AG04450 (cell line): ENCODE data around the gene SLC2A2. TPM values are rescaled to one million over a fixed set of nuclear protein-coding genes. Genes with fewer than 3 reads are reported as not detected.
A peak's percentile ranks its signal among the peaks of the same experiment; 100 is the strongest.

Experiments used
- CTCF ChIA-PET: fragments of 300-600, 350-600 bp; formaldehyde crosslinking; extraction: SDS; loops from one replicate; lab custom pipeline; 2022; ENCODE audit warnings: antibody characterized with exemption, inconsistent platforms; lab: Charles Lee
- POLR2A ChIA-PET: fragments of 350-600 bp; formaldehyde crosslinking; extraction: SDS; loops from one replicate; lab custom pipeline; 2021; ENCODE audit warnings: antibody characterized with exemption, inconsistent platforms; lab: Yijun Ruan, JAX
- DNase-seq: peaks from one replicate; pipeline ENCODE4 v3.0.0-alpha.2; 2011; ENCODE audit warnings: low read depth, low spot score
- H3K27ac ChIP-seq: one replicate; pipeline ENCODE4 v1.5.1; 2012; ENCODE audit warnings: low read depth, low read length, control low read depth
- H3K27me3 ChIP-seq: one replicate; pipeline ENCODE4 v1.6.0; 2012; ENCODE audit warnings: low read length; ENCODE audit not compliant: control insufficient read depth, insufficient read depth
- H3K4me3 ChIP-seq: 2 replicates; pipeline ENCODE4 v1.5.1; 2011; ENCODE audit warnings: mild to moderate bottlenecking, low read depth, low read length, control low read depth
- H3K9me3 ChIP-seq: 2 replicates; pipeline ENCODE4 v1.5.1; 2012; ENCODE audit warnings: low read length; ENCODE audit not compliant: control insufficient read depth, insufficient read depth
- polyA plus RNA-seq: library from polyadenylated mRNA; depleted of rRNA; stranded (reverse); fragments of >200 nt; gene quantifications from 2 replicates; pipeline ENCODE4 v1.2.3, GENCODE V29; 2011
- TF ChIP-seq, protein P1 (sequence below): IDR thresholded peaks from 2 replicates; pipeline ENCODE4 v1.5.1; 2011; ENCODE audit warnings: low read depth, low read length, control low read depth, inconsistent platforms

SLC2A2 gene
- polyA plus RNA-seq, 1 experiment, result not detected

DNA sequence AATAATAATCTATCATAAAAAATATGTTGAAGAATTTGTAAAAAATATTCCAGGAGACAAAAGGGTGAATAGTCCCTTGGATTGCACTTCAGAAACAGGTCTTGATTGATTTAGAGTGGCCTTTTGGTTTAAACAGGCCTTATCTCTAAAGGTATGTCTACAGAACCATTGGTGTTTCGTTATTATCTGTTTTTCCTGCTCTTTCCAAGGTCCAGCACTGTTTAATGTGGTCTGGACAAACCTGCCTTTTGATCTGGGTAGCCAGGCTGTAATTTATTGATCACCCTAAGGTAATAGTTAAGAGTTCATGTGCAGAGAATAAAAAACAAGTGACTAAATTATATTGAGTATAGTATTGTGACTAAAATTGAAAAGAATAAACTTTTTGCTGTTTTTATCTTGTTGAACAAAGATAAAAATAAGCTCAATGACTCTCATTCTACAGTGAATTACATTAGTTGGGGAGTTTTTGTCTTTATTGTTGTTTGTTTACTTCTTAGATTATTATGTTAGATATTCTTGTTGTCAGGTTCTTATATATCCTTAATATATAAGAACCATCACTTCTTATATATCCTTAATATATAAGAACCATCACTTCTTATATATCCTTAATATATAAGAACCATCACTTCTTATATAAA lies 25.1 kb downstream of the SLC2A2 start:
- no peak overlapping the region for H3K4me3 ChIP-seq
- no peaks in the 10 kb centered on the region for H3K9me3 ChIP-seq
- no peaks in the 10 kb centered on the region for H3K27me3 ChIP-seq
- POLR2A ChIA-PET, result no interaction called here
- DNase-seq, result no peak
- TF ChIP-seq, protein P1, sequence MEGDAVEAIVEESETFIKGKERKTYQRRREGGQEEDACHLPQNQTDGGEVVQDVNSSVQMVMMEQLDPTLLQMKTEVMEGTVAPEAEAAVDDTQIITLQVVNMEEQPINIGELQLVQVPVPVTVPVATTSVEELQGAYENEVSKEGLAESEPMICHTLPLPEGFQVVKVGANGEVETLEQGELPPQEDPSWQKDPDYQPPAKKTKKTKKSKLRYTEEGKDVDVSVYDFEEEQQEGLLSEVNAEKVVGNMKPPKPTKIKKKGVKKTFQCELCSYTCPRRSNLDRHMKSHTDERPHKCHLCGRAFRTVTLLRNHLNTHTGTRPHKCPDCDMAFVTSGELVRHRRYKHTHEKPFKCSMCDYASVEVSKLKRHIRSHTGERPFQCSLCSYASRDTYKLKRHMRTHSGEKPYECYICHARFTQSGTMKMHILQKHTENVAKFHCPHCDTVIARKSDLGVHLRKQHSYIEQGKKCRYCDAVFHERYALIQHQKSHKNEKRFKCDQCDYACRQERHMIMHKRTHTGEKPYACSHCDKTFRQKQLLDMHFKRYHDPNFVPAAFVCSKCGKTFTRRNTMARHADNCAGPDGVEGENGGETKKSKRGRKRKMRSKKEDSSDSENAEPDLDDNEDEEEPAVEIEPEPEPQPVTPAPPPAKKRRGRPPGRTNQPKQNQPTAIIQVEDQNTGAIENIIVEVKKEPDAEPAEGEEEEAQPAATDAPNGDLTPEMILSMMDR, result no peak
- CTCF ChIA-PET, result no interaction called here
- H3K27ac ChIP-seq, result no peak overlapping the region

DNA sequence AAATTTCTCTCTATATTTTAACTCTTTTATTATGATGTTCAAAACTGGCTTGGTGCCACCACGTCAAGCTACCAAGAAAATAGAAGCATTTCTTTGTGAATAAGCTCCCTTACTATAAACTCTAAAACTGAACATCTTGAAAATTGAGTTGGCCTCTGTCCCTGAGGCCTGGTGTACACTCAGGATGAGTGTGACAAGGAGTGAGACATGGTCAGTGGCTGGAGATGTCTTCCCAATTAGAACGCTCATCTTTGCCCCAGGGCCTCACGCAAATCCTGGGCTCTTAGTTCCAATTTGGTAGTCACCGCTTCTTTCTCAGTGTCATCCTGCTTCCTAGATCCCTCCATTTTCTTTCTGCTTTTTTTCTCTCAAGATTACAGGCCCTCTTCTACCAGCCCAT lies 26.2 kb downstream of the SLC2A2 start:
- no peaks in the 10 kb centered on the region for H3K9me3 ChIP-seq
- no peak for DNase-seq
- H3K27me3 ChIP-seq, result no peaks in the 10 kb centered on the region
- no peak overlapping the region for H3K27ac ChIP-seq
- no peak overlapping the region for H3K4me3 ChIP-seq
- CTCF ChIA-PET, result no interaction called here
- TF ChIP-seq, protein P1, result no peak
- POLR2A ChIA-PET, result no interaction called here

DNA sequence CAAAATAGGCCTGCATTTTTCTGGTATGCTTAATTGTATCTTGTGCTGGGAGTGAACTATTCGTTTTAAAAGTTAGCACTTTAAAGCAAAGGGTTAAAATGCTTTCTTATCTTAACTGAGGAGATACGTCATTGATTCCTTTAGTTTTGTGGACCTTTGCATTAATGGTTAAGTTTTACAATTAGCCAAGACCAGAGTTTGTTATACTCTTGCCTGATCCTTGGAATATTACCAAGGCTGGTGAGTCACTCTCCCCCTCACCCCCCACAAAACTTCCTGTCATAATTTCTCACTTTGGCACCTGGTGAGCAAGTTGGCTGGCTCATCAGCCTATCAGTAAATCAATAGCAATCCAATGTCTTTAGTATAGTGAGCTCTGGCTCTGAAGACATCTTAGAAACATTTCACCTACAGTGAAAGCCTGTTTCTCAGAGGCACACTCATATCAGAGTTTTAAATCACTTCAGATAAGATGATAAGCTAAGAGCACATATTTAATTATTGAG lies 26.7 kb downstream of the SLC2A2 start:
- Histone ChIP-seq H3K4me3 (no peak overlapping the region), H3K9me3 (no peaks in the 10 kb centered on the region), H3K27ac (no peak overlapping the region), H3K27me3 (no peaks in the 10 kb centered on the region)
- ChIA-PET CTCF (no interaction called here), POLR2A (no interaction called here)
- DNase-seq, result peak; percentile 68
- TF ChIP-seq, protein P1, result no peak

DNA sequence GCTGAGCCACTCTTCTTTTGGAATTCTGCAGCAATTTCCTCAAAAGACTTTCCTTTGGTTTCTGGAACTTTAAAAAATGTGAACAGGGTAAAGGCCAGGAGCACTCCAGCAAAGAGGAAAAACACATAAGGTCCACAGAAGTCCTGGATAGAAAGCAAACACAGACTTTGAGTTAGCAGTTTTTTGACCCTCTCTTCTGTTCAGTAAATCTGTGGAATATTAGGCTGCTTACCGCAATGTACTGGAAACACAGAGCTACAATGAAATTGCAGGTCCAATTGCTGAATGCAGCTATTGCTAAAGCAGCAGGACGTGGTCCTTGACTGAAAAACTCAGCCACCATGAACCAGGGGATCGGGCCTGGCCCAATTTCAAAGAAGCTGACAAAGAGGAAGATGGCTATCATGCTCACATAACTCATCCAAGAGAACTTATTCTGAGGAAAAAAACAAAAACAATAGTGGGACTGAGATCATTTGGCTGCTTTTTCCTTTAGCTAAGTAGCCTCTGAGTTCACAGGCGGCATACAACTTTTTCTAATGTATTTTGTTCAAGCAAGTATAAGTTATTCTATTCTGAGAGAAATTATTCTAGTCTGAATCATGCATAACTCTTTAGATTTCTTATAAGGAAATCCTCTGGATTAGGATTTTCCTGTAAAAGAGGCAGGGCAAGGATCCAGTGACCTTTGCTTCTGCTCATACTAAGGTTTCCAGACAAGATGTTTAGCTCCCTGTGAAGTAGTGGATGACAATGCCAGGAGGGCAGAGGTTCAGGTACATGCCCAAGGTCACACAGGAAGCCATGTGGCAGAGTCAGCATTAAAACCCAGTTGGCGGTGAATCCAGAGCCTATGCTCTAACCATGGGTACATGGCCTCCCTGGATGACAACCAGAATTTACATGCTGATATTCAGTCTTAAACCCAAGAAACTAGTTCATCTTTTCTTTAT lies 28.3 kb downstream of the SLC2A2 start:
- no peak overlapping the region for H3K27ac ChIP-seq
- TF ChIP-seq, protein P1, result no peak
- CTCF ChIA-PET, result interaction anchor here (1.2 kb wide), 1 partner anchor 52 kb away, joined by 4 read pairs; no protein-coding TSS in a partner anchor
- no peaks in the 10 kb centered on the region for H3K27me3 ChIP-seq
- no peak overlapping the region for H3K4me3 ChIP-seq
- DNase-seq, result no peak
- no peaks in the 10 kb centered on the region for H3K9me3 ChIP-seq
- POLR2A ChIA-PET, result interaction anchor here (0.6 kb wide), 2 partner anchors 16 to 1595 kb away, joined by 3 to 8 read pairs; no protein-coding TSS in a partner anchor
